Measurements from ENCODE around the gene DOK4.

- TF ChIP-seq RAD21 (IDR thresholded peaks at IDR 0.05; ENCODE audit: low read depth) (no peak), POLR2A (IDR thresholded peaks at IDR 0.05; ENCODE audit: borderline replicate concordance, extremely low read depth, insufficient read depth, insufficient read length) (no peak), CEBPB (IDR thresholded peaks at IDR 0.05; ENCODE audit: low read depth) (no peak), YY1 (IDR thresholded peaks at IDR 0.05; ENCODE audit: extremely low read depth, insufficient replicate concordance, low read depth, low read length) (no peak), EZH2 (IDR thresholded peaks at IDR 0.05) (no peak), CTCF (IDR thresholded peaks at IDR 0.05 in 2 of 3, conservative IDR thresholded peaks at IDR 0.05 in 1 of 3; ENCODE audit: borderline replicate concordance in 1 of 3, insufficient read depth in 1 of 3, low read depth in 2 of 3, low read length in 2 of 3) (no peak), SRF (IDR thresholded peaks at IDR 0.05; ENCODE audit: low read depth) (no peak), REST (IDR thresholded peaks at IDR 0.05; ENCODE audit: low read depth) (no peak), JUND (IDR thresholded peaks at IDR 0.05) (no peak), ZBTB33 (IDR thresholded peaks at IDR 0.05; ENCODE audit: extremely low read depth, insufficient replicate concordance, low read length) (no peak), EGR1 (IDR thresholded peaks at IDR 0.05; ENCODE audit: low read depth) (no peak), TCF7L2 (IDR thresholded peaks at IDR 0.05; ENCODE audit: borderline replicate concordance, extremely low read depth, insufficient read depth, insufficient read length) (no peak)
Measured at GRCh38 chr16:57474671-57475661, 11.3 kb downstream of the DOK4 start.
